ENCODE results near the gene AKAP6. TPM values are rescaled to one million over a fixed set of nuclear protein-coding genes. Genes with fewer than 3 reads are reported as not detected.
"Not testable (repeated sequence)": the region's sequence is repeated elsewhere in the genome, so short reads cannot be mapped to it uniquely, and the experiment has no call there.

The AKAP6 gene
- total RNA-seq, 2 donors from 2014 or later = 33.5 to 108 TPM

DNA sequence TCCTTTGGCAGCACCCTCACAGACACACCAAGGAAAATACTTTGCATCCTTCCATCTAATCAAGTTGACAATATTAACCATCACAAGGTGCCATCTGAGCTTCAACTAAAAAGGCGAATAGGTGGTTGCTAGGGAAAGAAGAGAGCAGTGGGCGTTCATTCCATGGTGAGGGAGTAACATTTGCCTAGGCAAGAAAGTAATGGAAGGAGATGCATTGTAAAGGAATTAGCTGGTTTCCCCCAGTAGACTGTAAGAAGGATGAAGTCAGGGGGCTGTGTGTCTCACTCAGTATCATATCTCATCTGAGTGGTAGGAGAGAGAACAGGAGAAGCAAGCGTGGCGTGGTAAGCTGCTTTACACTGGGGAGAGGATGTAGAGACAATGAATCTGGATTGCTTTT, 34.7 kb downstream of the AKAP6 start:
- intact Hi-C loops (cut with DNase I) = no loop called here

DNA sequence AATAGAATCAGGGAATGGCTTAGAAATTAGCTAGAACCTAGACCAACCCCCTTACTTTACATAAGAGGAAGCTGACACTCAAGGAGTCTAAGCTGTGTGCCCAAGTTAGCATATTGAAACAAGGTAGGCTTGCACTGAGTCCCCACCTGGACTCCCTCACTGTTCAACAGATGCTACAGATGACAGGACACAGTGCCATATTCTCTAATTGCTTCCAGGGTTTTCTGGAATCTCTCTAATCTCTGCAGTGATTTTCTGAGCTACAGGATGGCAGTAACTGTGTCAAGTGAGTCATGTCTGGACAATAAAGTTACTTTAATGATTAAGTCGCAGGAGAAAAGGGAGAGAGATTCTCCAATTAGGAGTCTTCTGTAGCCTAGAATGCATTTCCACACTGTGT, 35.8 kb downstream of the AKAP6 start:
- DNase-seq (ENCODE audit: low spot score) = no peak
- intact Hi-C loops (cut with DNase I) = no loop called here

More for the DNA sequence above, 34.7 kb downstream of the AKAP6 start:
- no peak for DNase-seq (ENCODE audit: low spot score)

DNA sequence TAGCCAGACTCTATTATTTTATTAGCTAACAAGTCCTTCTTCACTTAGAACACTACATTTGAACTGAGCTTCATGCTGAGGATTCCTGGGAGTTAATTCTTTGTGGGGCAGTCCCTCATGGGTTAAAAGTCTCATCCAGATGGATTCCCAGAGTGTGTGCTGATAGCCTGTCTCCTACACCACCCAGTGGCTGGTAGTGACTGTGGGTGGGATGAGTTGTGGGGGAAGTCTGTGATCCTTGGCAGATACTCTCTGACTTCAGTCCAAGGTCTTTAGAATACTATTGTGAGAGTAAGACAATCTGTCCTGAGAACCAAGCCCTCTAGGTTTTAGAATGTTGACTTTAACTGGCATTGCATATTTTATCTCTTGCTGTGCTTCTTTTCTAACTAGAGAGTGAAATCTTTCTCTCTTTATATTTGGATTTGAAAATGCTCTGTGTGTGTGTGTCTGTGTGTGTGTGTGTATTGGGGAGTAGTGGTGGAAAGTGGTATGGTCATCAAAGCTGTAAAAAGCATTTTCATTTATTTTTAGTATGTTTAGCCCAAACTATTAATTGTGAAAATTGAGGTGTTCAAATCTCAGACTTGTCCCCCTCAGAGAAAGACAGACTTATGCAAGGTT, 37.3 kb downstream of the AKAP6 start:
- intact Hi-C loops (cut with DNase I) = no loop called here
- no peak for DNase-seq (ENCODE audit: low spot score)

DNA sequence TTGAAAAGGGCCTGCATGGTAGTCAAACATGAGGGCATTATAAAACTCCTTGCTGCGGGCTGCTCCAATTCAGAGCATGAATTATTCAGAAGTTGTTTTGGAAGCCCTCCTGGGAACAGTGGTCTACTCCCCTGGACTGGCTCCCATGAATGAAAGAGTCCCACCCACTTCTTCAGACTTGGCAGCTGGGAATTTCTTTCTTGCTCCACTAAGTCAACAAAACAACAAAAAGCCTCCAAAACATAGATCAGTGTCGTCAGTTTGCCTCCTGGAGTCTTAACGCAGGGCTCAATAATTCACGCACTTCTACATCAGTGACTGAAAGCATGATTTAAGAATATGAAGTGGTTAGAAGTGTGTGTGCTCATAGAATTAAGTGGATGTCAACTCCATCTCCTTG, 37.9 kb downstream of the AKAP6 start:
- no peak for DNase-seq (ENCODE audit: low spot score)
- intact Hi-C loops (cut with DNase I) = no loop called here

DNA sequence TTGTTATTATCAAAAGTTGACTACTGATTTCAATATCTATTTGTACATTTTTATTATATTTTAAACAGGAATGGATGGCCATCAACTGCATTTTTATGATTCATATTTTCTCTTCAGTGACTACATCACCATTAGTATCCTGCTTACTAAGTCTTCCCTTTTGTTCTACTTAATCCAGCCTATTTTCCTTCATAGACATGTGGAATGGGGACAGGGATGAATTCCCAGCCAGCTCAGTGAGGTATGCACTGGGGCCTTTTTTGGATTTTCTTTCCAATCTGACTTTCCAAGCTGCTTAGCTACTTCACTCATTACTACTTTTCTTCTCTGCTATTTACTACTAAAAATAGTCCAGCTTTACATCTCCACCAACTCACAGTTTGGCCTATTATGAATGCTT, 38.4 kb downstream of the AKAP6 start:
- no peak for DNase-seq (ENCODE audit: low spot score)
- intact Hi-C loops (cut with DNase I) = no loop called here

DNA sequence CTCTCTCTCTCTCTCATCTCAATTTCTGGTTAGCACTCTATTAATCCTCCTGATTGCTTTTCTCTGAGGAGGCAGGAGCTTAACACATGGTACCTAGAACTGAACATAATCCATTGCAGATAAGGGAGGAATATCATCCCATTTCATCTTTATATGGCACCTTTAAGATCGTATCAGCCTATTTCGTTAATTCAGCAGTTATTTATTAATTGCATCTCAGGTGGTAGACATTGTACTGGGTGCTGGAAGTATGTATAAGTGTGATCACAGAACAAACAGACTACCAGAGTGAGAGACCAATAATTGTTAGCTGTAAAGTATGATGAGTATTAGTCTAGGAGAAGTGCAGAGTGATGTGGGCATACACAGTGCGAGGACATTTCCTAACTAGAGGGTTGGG, 39.0 kb downstream of the AKAP6 start:
- intact Hi-C loops (cut with DNase I) = no loop called here
- DNase-seq (ENCODE audit: low spot score) = no peak

DNA sequence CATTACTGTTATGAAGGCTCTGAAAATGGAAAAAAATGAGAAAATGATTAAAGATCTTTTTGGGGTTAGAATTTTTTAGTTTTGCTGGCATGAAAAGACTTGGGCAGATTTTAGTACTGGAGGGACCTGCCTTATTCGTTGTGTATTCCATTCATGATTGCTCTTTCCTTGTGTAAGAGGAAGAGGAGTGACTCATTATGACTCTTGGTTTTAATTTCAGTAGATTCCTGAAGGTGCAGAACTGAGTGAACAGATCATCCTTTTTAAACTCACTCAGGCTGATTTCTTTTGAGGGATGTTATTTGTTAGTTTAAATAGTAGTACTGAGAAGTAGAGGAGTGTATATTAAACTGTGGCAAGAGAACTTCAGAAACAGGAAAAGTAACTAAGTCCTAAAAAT, 41.6 kb downstream of the AKAP6 start:
- no peak for DNase-seq (ENCODE audit: low spot score)
- intact Hi-C loops (cut with DNase I) = no loop called here

DNA sequence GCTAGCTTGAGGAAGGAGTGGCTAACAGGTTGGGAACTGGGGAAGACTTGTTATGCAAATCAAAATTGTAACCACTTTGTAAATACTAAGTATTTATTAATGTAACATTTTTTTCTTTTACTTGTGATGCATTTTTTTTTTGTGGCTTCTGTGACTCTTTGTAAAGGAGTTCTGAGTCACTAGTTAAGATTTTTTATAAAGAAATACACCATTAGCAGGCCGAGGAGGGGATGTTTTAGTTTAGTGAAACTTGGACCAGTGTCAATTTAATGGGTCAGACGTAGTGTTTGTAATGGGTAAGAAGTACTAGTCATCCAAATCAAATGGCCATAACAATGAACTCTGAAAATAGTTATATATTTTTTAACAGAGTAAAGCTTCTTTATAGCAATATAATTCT, 43.1 kb downstream of the AKAP6 start:
- no peak for DNase-seq (ENCODE audit: low spot score)
- intact Hi-C loops (cut with DNase I) = no loop called here

DNA sequence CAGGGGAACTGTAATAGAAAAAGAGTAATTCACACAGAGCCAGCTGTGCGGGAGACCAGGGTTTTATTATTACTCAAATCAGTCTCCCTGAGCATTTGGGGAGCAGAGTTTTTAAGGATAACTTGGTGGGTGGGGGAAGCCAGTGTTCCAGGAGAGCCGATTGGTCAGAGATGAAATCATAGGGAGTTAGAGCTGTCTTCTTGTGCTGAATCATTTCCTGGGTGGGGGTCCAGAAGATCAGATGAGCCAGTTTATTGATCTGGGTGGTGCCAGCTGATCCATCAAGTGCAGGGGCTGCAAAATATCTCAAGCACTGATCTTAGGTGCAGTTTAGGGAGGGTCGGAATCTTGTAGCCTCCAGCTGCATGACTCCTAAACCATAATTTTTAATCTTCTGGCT, 44.1 kb downstream of the AKAP6 start:
- intact Hi-C loops (cut with DNase I) = not testable (repeated sequence)

DNA sequence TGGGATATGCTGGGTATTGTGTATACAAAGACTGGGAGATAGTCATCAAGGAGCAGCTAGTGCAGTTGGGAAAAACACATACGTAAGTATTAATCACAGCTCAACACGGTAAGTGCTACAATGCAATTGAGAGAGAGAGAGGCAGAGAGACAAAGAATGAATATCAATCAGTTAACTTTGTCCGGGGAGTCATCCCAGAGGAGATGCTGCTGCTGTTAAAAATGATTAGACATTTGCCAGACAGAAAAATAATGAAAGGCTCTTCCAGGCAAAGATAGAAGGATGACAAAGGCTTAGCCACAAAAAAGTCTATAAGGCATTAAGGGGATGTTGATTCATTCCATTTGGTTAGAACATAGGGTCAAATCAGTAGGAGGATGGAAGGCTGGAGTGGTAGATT, 45.1 kb downstream of the AKAP6 start:
- DNase-seq (ENCODE audit: low spot score) = no peak
- intact Hi-C loops (cut with DNase I) = no loop called here

More for the DNA sequence above, 44.1 kb downstream of the AKAP6 start:
- DNase-seq (ENCODE audit: low spot score) = not testable (repeated sequence)

DNA sequence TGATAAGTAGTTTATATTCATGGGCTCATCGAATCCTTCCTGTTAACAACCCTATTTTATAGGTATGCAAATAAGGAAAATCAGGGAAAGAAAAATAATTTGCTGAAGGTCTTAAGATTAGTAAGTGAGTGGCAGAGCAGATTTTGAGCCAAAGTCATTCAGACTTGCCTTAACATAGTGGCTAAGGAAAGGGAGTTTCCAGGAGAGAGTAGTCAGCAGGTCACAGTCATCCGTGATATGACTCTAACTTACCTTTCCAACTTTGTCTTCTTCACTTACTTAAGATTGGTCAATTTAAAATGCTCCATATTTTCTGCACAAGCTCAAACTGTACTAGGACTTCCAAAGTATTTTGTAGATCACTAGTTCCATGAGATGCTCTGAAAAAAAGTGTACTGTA, 46.6 kb downstream of the AKAP6 start:
- no peak for DNase-seq (ENCODE audit: low spot score)
- intact Hi-C loops (cut with DNase I) = no loop called here

DNA sequence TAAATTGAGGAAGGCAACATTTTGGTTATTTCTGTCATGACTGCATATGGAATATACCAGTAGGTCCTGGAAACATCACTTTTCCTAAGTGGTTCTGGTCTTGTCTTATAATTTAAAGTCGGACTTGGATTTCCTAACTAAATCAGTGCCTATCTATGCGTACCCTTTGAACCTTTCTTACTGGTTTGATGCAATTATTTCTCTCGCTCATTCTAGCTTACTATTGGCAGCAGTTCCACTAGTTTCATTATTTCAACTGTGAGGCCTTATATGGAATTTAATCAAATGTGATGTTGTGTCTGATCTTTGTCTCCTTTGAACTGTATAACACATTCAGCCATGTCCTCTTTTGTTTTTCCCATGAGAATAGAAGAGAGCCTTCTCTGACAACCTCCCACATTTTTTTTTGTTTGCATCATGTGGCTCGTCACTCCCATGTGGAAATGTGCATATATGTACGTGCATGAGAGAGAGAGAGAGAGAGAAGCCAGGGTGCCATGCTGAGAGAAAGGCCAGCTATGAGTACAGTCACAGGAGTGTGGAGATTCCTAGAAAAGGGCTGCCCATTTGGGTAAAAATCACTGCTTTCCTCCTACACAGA, 48.0 kb downstream of the AKAP6 start:
- no peak for DNase-seq (ENCODE audit: low spot score)
- intact Hi-C loops (cut with DNase I) = no loop called here

DNA sequence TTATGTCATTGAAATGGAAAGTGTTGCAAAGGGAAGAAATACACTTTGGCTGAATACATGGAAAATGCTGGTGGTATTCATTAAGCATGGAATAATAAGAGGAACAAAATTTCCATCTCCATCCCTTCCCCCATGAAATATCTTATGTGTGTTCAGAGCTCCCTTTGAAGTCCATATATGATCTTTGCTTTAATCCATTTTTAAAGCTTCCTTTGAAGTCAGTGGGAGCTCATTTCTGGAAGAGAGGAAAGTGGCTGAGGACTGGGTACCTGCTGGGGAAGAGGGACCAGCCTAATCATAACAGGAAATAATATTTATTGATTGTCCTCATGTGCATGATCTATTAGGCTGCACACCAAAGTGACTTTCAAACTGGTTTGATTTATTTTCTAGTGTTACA, 49.2 kb downstream of the AKAP6 start:
- DNase-seq (ENCODE audit: low spot score) = no peak
- intact Hi-C loops (cut with DNase I) = no loop called here

DNA sequence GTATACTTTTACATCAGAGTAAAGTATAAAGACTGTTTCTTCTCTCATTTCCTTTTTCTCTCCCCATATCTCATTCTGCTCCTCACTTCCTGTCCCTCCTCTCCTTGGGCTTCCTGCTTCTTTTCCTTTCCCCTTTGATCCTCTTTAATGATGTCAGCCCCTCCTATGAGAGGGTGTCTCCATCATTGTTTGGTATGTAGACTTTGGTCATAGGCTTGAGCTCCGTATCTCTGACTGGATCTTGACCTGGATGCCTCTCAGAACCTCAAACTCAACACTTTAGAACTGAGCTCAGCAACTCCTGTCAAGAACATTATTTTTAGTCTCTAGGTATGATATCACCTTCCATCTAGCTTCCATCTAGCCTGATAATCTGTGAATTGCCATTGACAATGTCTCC, 50.3 kb downstream of the AKAP6 start:
- intact Hi-C loops (cut with DNase I) = no loop called here
- no peak for DNase-seq (ENCODE audit: low spot score)

DNA sequence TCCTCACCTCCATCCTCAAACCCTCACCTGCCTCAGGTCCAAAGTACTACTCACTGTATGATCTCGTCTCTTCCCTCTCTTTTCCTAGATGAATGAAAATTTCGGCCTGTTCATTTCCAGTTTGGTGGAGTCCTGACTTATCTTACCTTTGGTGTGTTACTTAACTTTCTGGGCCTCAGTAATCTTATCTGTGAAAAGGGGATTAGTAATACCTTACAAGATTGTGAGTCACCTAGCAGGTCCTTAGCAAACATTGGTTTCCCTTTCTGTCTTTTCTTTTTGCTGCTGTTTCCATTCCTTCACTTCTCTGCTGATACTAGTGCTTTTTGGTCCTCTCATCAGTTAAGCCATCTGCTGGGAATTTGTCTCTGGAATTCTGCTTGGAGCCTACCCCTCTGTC, 52.8 kb downstream of the AKAP6 start:
- intact Hi-C loops (cut with DNase I) = no loop called here
- DNase-seq (ENCODE audit: low spot score) = no peak

DNA sequence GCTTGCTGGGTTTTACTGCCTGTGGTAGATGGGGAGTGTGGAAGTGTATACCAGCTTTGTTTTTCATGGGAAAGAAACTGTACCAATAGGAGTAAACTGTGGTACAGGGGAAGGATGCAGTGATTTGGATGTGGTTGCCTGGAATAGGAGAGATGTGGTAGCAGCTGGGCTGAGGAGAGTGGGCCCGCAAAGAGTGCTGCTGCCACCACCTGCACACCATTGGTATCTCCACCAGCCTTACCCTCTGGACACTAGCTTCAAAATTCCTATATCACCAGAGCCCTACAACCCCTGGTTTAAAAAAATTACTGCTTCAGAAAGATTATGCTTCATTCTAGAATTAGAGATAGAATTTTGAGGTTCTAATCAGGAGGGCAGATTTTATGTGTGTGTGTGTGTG, 53.6 kb downstream of the AKAP6 start:
- intact Hi-C loops (cut with DNase I) = no loop called here
- DNase-seq (ENCODE audit: low spot score) = no peak

DNA sequence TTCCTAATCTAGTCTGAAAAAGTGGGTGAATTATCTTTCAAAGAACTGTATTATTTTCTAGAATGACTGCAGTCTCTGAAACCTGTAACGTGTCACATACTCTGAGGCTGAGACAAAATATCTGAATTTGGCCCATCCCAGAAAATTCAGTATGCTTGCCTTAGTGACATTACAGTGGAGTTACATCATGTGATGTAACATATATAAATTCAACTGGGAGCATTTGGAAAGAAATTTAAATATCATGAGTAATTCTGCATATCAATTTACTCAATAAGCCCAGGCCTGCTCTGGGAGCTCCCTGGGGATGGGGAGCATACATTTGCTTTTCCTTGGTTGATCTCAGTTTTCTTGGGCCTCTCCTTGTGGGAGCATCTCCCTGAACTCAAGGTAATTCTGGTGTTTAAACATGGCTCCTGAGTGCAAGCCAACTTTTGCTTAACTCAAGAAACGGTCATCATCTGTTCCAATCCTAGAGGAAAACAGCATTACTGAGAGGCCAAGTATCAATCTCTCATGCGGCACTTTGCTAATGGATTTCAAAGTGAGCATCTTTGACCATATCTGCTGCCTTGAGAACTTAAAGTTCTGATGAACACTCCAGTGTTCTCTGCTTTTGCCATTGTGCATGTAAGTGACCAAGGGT, 54.4 kb downstream of the AKAP6 start:
- intact Hi-C loops (cut with DNase I) = no loop called here
- no peak for DNase-seq (ENCODE audit: low spot score)

DNA sequence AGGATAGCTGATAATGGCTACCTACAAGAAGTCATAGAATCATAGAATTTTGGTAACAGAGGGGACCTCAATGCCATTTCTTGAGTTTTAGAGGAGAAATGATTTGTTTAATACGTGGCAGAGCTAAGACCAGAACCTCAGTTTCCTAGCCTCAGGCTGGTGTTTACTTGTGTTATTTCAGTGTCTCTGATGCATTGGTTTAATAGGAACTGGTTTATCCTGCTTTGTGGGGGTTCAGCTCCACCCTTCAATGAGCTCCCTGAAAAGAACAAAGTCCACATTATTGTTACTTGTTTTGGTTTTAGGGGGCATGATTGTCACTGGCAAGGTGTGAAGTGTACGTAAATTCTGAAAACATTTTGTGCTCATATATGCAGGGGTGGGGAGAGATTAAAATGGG, 55.4 kb downstream of the AKAP6 start:
- no peak for DNase-seq (ENCODE audit: low spot score)
- intact Hi-C loops (cut with DNase I) = no loop called here

DNA sequence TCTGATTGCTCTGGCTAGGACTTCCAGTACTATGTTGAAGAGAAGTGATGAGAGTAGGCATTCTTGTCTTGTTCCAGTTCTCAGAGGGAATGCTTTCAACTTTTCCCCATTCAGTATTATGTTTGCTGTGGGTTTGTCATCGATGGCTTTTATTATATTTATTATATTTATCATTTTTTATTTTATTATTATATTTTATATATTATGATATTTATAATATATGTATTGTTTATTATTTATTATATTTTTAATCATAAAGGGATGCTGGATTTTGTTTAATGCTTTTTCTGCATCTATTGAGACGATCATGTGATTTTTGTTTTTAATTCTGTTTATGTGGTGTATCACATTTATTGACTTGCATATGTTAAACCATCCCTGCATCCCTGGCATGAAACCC, 58.2 kb downstream of the AKAP6 start:
- intact Hi-C loops (cut with DNase I) = not testable (repeated sequence)

DNA sequence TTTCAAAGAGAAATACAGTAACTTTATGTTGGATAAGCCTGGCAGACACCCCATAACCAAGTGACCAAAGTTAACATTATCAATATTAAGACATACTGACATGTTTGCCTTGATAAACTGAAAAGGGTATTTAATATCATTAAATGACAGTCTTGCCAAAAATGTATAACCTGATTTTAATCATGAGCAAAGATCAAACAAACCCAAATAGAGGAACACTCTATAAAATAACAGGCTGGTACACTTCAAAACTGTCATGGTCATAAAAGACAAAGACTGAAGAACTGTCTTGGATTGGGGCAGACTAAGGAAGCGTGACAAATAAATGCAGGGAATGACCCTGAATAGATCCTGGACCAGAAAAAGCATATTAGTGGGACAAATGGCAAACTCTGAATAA, 64.0 kb downstream of the AKAP6 start:
- DNase-seq (ENCODE audit: low spot score) = no peak
- intact Hi-C loops (cut with DNase I) = loop anchor here in 1 of 2 donors (5.0 kb wide), 1 partner anchor 1436 kb away; no protein-coding TSS in a partner anchor

More for the DNA sequence above, 58.2 kb downstream of the AKAP6 start:
- DNase-seq (ENCODE audit: low spot score) = not testable (repeated sequence)

DNA sequence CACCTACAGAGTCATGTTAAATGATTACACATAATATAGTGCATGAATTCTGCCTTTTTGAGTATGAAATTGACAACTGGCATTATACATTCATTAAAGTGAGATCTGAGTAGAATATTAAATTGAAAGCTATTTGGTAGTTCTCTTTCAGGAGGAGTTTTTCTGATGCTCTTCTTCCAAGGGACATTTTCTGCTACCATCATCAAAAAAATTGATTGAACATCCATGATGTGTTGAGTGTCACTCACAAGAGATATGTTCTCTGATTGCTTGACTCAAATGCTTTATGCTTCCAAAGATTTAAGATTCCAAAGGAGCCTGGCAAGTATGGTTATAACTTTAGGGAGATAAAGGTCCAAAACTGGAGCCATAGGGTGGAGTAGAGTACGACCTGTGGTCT, 64.9 kb downstream of the AKAP6 start:
- DNase-seq (ENCODE audit: low spot score) = no peak
- intact Hi-C loops (cut with DNase I) = loop anchor here in 1 of 2 donors (5.0 kb wide), 1 partner anchor 1437 kb away; no protein-coding TSS in a partner anchor
